Activated CD4-positive, alpha-beta T cell treated with anti-CD3 and anti-CD28 coated beads, Interleukin-2, Interleukin-4, amounts not matched to agents 100 ng/mL and 50 ng/mL, durations not matched to agents 16 hours and 8 hours (primary cell): Measurements from ENCODE around the gene ADAM22.
"Not testable (repeated sequence)": the region's sequence is repeated elsewhere in the genome, so short reads cannot be mapped to it uniquely, and the experiment has no call there.

Experiments used
- DNase-seq: peaks from one replicate; pipeline ENCODE4 v3.0.0-alpha.2; 2020; ENCODE audit warnings: low spot score

ADAM22 gene

DNA sequence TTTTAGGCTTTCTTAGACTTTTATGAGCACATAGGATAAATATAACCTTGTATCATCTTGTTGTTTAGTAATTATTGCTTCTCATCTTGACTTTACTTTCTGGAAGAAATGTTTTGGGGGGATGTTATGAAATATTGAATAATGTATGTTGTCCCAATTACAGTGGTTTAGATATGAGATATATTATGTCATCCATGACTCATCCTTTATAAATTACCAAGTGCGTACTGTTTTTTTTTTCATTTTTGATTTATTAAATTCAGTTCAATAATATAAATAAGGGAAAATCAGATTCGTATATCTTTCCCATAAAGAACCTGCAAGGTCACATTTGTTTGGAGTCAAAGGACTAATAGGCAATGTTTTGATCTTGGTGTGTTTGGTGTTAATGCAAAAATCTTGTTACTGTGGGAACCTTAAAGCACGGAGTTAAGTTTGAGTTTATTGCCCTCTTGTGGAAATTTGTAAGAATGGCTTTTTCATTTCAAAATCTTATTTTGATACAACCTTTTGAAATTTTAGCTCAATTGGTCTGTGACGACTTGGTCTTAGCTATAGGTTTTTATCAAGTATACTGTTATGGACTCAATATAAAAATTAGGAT is 177.2 kb downstream of the ADAM22 start:
- DNase-seq = peak; percentile 28

DNA sequence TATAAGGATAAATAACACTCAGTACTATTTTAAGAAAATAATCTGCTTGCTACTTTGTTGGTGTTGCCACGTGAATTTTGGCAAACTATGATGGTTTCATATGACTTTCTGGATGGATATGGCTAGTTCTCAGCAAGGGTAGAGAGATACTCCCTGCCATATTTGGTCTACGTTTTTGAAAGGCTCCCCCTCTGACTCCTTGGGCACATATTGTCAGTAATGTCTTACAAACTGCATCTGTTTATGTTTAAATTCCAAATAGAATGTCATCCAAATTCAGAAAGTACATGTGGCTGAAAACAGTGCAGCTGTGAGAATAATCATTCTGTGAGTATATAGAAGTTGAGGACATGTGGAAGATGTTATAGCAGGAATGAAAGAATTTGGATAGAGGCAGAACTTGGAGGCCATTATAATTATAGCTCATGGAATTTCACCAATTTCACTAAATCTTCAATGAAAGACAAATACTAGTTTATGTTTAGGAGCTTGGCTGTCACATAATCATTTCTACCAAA is 178.0 kb downstream of the ADAM22 start:
- no peak for DNase-seq

DNA sequence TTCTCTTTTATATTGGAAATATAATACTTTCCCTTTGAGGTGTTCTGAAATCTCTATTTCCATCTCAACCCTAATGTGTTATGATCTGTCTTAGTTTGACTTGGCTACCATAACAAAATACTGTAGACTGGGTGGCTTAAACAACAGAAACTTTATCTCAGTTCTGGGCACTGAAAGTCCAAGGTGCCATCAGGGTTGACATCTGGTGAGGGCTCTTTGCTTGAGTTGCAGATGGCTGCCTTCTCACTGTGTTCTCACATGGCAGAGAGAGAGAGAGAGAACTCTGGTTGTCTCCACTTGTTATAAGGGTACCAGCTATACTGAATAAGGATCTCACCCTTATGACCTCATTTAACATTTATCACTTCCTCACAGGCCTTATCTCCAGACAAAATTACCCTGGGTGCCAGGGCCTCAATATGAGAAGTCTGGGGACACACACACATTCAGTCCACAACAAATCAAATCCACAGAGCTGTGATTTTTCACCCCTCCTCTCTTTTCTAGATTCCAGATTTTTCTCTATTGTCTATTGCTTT is 181.3 kb downstream of the ADAM22 start:
- DNase-seq = no peak

DNA sequence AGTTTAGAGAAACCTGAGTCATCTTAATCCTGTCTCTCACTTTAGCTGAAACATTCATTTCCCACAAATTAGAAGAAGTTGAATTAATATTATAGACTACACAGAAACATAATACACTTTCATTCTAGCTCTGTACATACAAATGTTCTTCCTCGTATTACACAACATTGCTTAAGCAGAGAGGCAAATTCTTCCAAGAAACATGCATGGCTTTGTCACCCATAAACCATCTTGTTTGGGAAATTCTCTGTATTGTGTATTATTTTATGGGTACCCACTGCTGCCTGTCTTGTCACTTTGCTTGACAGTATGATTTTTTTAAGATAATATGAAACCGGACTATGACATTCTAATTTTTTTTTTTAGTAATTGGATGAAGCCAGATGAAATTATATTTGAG is 181.8 kb downstream of the ADAM22 start:
- no peak for DNase-seq

DNA sequence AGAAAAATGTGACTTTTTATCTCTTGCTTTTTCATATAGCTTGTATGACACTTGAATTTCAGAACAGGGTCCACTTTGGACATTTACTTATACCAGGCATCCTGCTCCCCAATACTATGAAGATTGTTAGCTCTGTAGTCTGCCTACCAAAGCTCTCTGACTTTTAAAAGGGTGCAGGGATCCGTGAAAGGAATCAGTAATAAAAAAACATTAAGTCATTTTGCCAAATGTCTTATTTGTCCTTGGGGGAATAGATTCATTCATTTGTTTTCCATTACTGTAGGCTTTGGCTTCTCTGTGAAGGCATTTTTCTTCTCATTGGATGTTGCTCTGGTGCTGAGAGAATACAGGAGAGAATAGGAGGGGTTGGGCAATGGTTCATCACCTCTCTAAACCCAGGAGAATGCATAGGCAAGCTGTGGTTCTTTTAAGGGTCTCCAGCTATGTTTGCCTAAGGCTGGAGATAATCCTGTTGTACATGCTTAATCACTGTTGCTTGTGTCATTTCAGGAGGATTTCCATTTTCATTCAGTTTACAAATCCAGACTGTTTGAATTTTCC is 182.3 kb downstream of the ADAM22 start:
- DNase-seq = no peak

DNA sequence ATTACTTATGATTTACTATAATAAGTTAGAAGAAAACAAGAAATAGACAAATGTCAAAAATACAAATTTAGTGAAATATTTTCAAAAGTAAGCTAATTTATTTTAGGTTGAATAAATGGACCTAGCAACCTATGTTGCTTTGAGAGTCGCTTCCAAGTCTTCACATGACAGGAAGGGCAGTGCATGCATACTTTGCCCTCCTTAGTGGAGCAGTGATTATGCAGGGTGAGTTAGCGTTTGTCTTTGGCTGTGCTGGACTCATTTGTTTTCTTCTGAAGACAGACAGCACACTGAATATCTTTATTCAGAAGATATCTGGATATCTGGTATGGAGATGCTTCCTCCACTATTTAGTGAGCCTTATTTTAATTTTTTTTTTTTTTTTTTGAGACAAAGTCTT is 183.3 kb downstream of the ADAM22 start:
- no peak for DNase-seq

DNA sequence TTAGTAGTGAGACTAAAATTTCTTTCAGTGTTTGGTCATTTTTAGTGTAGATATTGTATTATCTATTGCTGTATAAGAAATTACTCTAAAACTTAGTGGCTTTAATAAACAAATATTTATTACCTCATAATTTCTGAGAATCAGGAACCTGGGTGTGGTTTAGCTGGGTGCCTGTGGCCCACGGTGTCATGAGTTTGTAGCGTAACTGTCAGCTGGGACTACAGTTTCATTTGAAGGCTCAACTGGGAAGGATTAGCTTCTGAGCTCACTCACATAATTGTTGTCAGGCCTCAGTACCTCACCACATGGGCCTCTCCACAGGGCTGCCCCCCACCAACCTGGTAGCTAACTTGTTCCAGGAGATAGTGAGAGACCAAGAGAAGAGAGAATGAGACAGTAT is 187.3 kb downstream of the ADAM22 start:
- no peak for DNase-seq

DNA sequence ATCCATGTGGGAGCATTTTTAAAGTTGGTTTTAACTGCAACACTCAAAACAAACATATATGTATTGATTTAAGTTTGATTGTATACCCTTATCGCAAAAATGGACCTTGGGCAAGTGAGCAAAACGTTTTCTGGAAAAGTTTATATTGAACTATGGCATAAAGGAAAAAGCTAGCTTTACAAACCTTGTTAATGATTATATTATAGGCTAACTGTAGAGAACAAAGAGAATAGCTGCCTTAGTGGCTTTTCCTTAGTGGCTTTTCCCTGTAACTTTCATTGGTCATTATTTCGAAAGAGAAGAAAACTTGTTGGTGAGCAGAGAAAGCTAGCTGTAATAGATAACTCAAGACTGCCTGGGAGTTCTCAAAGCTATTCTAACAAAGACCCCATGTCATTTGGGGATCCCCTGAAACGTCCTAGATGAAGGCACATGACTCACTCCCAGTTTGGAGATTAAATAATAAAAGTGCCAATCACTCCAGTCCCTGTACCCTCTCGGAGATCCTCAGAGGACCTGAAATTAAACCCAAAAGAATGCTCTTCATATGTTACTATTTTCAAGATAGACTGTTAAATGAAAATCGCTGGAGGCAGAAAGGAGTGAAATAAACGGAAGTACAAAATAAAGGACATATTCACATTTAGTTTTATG is 193.7 kb downstream of the ADAM22 start:
- no peak for DNase-seq

DNA sequence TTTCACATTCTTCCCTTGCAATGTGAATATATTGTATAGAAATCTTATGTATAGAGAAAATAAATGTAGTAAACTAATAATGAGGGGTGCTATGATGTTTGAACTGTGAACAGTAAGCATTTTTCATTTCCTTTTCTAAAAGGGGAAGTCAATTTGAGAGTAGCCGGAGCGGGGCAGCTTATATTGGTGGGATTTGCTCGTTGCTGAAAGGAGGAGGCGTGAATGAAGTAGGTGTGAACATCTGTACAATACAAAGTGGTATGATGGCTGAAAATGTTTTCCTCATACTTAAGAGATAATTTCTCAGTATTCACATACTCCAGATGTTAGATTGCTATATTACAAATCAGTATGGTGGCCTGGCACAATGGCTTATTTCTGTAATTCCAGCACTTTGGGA is 198.7 kb downstream of the ADAM22 start:
- no peak for DNase-seq

DNA sequence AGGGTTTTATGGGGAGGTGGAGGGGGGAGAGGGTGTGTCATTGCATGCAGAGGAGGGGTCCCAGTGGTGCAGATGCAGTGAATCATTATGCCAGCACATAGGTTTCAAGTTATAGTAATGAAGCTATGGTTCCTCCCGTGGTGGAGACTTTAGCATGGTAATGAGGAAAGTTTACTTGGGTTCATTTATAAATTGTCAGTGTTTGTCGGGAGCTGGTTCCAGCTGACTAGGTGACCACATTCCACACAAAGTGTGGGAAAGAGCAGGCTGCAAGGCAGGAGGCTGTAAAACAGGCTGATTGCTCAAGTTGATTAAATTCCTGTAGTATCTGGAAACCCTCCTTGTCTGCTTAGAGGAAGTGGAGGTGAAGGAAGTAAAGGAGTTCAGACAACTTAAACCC is 206.9 kb downstream of the ADAM22 start:
- DNase-seq = no peak

DNA sequence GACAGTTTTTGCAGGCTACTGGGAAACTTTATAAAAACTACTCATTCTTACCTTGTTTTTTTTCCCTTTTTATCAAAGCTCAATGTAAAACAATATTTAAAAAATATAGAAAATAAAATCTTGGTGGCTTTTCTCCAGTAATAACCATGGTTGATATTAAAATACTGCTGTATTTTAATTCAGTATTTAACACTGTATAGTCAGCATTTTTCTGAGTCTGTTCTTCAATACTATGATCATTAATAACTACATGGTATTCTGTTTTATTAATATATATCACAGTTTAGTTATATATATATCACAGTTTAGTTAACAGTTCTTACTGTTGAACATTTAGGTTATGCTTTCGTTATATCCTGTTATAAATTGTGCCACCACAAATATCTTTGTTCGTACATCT is 207.4 kb downstream of the ADAM22 start:
- no peak for DNase-seq

DNA sequence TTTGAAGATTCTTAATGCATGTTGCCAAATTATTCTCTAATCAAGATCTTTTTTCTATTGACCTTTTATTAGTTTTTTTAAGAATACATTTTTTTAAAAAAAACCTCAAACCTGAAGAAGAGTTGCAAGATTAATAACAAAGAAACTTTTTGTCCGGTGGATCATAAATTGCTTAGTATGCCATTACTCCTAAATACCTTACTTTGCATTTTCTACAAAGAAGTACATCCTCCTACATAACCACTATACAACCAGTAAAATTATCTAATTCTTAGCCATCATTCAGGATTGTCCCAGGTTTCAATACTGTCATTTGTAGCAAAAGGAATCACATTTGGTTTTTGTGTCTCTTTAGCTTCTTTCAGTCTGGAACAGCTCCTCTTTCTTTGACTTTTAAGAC is 207.9 kb downstream of the ADAM22 start:
- DNase-seq = no peak

DNA sequence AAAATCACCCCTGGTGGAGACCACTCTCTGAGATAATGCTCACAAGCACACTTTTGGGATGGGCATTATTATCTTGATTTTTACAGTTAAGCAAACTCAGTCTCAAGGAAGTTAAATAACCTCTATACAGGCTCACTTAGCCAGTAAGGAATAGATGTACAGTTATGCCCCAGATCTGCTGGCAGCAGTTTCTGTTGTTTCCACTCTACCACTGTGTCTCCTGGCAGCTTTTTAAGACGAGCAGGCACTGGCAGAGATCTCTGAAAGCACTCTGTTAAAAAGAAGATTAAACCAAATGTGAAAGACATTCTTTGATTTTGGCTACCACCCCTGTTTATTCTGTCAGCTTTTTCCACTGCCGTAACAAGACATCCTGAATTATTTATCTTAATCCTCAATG is 212.6 kb downstream of the ADAM22 start:
- DNase-seq = no peak

DNA sequence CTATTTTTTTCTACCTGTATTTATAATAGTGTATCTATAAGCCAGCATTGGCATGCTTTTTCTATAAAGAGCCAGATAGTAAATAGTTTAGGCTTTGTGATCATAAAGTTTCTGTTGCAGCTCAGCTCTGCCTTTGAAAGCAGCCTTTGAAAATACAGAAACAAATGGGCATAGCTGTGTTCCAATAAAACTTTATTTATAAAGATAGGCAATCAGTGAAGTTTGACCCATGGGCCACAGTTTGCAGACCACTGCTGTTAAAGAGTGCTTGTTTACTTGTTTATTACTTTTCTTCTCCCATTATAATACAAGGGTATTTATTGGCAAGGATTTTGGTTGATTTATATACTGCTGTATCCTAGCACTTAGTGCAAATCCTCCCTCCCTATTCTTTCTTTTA is 213.3 kb downstream of the ADAM22 start:
- no peak for DNase-seq

DNA sequence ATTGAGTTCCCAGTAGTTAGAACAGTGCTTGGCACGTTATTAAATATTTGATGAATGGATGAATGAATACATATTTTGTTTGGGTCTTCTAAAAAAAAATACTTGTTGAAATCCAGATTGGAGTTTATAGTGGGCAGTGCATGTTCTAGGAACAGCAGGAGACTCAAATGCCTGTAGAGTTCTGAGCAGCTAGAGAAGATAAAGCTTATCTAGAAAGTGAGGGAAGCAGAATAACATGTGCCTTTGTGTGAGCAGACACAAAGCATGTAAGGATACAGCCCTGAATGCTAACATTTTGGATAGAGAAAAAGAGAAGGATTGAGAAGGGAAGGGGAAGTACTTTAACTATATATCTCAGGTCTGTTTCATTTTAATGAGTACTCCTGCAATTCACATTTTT is 213.9 kb downstream of the ADAM22 start:
- no peak for DNase-seq

DNA sequence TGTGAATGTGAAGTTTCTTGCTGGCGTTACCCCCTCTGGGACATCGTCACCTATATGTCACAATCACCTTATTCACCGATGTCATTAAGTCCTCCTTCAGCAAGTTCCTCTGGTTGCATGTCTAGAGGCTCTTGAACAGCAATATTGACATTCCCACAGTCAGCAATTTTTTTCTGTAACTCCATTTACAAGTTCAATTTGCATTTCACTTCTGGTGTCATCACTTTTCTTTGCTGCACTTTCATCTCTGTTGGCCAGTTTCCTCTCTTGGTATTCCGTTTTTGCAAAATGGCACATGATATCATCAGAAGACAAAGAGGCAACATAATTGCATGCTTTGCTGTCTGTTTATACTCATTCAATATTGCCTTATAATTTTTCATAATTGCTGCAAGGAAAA is 216.0 kb downstream of the ADAM22 start:
- DNase-seq = no peak

DNA sequence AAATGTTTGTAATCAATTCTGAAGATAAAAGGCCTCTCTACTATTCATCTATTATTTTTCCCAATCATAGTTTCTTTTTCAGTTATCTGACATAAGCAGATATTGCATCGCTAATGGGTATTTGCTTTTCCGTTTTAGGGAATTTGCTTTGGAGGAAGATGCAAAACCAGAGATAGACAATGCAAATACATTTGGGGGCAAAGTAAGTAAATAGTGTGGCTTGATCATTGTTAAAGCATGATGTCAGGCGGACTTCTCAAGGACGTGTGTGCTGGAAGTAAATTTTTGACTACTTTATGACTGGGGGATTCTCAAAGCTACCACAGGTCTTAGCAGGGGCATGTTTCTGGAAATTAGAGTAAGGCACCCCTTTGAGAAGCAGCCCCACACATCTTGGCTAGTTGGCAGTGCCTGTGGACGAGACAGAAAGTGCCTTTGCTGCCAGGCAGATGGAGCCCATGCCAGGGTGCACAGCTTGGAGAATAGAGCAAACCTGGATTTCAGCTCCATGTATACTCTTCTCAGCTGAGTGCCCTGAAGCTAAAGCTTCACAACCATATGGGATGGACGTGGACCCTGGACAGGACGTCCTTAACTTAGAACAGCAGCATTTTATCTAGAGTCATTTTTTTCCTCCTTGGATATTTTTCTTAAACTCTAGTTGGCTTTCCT is 217.2 kb downstream of the ADAM22 start:
- no peak for DNase-seq

DNA sequence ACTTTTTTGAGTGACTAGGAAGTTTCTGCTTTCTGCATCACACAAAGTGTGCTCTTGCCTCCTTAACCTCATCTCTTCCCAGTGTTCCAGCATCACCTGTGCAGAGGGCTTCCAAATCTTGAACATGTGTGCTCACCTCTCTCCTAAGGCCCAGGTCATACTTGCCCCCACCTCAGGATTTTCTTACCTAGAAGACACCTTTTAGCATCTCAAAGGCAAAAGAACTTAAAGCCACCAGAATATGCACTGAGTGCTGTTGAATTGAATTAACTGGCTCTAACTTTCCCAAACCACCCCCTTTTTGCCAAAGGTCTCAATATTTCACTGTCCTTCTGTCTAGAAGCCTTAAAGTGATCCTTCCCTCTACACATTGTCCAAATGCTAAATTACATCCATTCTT is 219.3 kb downstream of the ADAM22 start:
- no peak for DNase-seq

DNA sequence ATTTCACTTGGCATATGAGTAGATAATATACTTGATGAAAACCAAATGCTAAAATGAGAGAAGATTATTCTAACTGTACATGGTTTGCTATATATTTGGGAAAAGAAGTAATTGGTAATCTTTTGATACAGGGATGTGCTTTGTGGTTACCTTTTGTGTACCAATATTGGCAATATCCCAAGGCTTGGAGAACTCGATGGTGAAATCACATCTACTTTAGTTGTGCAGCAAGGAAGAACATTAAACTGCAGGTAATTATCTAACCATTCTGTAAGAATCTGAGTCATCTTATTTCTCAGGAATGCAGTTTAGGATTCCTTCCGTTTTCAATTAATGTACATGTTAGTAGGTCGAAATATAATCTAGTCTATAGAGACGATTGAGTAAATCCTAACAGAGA is 221.7 kb downstream of the ADAM22 start:
- no peak for DNase-seq

DNA sequence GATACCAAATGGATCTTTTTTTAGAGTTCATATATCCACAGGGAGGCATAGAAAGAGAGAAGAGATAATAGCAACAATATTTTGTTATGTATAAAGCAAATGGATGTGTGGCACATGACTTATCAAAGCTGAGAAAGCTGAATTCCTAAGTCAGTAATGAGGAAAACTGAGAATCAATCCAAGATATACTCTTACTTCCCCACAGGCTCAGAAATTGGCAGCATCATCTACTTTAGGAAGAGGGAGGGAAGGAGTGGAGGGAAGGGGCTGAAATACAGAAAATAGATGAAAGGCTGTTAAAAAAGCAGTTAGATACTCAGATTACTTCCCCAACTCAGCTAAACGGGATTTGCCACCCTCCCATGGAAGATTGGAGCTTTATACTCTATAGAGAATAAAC is 222.3 kb downstream of the ADAM22 start:
- no peak for DNase-seq

DNA sequence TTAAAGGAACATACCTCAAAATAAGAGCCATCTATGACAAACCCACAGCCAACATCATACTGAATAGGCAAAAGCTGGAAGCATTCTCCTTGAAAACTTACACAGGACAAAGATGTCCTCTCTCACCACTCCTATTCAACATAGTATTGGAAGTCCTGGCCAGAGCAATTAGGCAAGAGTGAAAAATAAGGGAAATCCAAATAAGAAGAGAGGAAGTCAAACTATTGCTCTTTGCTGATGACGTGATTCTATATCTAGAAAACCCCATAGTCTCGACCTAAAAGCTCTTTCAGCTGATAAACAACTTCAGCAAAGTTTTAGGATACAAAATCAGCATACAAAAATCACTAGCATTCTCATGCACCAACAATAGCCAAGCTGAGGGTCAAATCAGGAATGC is 225.7 kb downstream of the ADAM22 start:
- not testable (repeated sequence) for DNase-seq

DNA sequence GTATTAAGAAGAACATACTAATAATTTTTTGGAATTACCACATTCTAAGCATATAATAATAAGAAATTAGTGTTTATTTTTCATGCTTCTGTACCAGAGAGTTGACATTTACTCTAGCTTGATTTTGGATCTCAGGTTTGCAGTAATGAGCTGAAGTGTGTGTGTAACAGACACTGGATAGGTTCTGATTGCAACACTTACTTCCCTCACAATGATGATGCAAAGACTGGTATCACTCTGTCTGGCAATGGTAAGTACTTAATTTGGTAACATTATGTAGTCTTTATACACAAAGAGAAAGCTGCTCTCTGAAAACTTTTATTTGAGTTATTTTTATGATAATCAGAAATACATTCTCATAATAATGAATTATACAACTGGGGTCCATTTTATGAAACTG is 231.6 kb downstream of the ADAM22 start:
- DNase-seq = no peak

DNA sequence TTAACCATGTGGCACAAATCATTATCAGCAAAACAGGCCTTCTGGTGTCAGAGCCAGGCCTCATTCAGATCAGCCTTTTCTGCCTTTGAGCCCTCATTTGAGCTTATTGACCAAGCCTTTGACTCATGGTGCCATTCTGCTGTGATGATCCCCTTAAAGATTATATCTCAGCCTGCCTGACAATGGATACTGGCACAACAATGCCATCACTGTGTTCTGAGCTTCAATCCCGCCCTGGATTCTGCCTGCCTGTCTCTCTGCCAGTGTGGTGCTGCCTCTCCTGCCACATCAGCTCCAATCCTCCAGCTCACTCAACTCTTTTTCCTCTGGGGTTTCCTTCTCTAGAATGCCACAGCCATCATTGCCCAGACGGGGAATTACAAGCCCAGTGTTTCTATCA is 233.2 kb downstream of the ADAM22 start:
- DNase-seq = no peak
